ENCODE data around the gene MYLK4.

Gene MYLK4

DNA sequence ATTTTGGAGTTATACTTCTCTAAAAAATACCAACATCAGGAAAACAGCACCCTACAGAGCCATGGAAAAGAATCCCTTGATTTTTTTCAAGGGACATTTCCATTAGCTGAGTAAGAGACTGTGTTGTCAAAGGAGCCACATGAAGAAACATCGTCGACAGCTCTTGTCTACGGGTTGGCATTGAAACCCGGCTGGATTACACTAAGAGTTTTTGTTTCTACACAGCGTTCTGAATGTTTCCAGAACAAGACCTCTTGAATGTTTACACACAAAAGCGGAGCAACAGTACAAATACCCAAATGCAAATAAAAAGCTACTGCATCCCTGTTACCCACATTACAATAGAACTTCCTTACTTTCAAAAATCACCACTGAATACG, 2.4 kb upstream of the MYLK4 start:
- Histone ChIP-seq H3K27me3 (ENCODE audit: control insufficient read depth in 1 of 2, insufficient read depth in 2 of 2, low read length in 2 of 2) (no peaks in the 10 kb centered on the region), H3K9ac (ENCODE audit: low read length) (no peak overlapping the region), H3K9me3 (ENCODE audit: low read length) (no peaks in the 10 kb centered on the region), H3K36me3 (ENCODE audit: insufficient read depth, low read length) (no peaks in the 10 kb centered on the region), H3K4me3 (ENCODE audit: low read depth in 1 of 2, low read length in 2 of 2) (no peak overlapping the region), H3K4me1 (ENCODE audit: insufficient read depth, low read length) (peaks cover 4% of the 10 kb centered on the region), H3K27ac (ENCODE audit: low read depth, low read length) (no peak overlapping the region)

DNA sequence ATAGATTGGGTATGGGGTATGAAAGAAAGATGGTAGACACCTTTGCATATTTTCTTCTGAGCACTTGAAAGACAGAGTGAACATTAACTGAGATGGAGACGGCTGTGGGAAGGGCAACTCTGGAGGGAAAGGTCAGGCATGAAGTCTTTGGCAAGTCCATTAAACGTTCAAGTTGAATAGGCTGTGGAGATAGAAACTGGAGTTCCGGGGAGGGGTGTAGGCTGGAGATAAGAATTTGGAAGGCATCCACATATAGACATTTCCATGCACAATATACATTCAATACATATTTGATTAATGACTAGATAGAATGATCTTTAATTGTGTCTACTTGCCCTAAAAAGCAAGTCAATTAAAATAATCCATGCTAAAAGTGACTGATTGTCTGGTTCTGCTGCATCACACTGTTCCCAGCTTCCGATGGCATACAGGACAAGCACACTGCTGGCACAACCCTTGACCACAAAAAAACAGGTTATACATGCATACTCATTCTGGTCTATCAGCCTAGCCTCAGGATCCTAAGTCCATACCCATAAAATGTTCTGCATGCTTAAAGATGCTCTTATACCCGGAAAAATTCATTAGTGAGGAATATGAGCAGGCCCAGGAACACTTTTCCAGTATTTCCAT, 1.9 kb upstream of the MYLK4 start:
- peaks cover 4% of the 10 kb centered on the region for H3K4me1 ChIP-seq (ENCODE audit: insufficient read depth, low read length)
- H3K9me3 ChIP-seq (ENCODE audit: low read length): no peaks in the 10 kb centered on the region
- no peak overlapping the region for H3K27ac ChIP-seq (ENCODE audit: low read depth, low read length)
- no peaks in the 10 kb centered on the region for H3K36me3 ChIP-seq (ENCODE audit: insufficient read depth, low read length)
- H3K27me3 ChIP-seq (ENCODE audit: control insufficient read depth in 1 of 2, insufficient read depth in 2 of 2, low read length in 2 of 2): no peaks in the 10 kb centered on the region
- no peak overlapping the region for H3K9ac ChIP-seq (ENCODE audit: low read length)
- H3K4me3 ChIP-seq (ENCODE audit: low read depth in 1 of 2, low read length in 2 of 2): no peak overlapping the region

DNA sequence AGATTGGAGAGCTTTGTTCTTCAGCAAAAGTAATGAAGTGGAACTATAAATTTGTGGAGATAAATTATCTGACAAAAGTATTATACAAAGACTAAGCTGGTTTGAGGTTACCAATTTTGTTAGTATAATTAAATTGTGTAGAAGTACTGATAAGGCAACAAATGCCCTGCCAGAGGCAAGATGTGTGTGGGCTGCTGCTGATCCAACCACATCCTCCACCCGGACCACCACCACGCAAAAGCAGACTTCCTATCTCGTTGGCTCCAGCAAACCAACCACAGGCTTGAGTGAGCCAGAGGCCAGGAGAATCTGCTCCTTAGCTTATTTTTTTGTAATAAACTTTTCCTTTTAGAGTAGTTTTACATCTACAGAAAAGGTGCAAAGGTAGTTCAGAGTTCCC, 1.1 kb upstream of the MYLK4 start:
- H3K36me3 ChIP-seq (ENCODE audit: insufficient read depth, low read length): no peaks in the 10 kb centered on the region
- H3K4me3 ChIP-seq (ENCODE audit: low read depth in 1 of 2, low read length in 2 of 2): no peak overlapping the region
- no peaks in the 10 kb centered on the region for H3K9me3 ChIP-seq (ENCODE audit: low read length)
- no peak overlapping the region for H3K9ac ChIP-seq (ENCODE audit: low read length)
- H3K27ac ChIP-seq (ENCODE audit: low read depth, low read length): no peak overlapping the region
- no peaks in the 10 kb centered on the region for H3K27me3 ChIP-seq (ENCODE audit: control insufficient read depth in 1 of 2, insufficient read depth in 2 of 2, low read length in 2 of 2)
- peaks cover 4% of the 10 kb centered on the region for H3K4me1 ChIP-seq (ENCODE audit: insufficient read depth, low read length)

DNA sequence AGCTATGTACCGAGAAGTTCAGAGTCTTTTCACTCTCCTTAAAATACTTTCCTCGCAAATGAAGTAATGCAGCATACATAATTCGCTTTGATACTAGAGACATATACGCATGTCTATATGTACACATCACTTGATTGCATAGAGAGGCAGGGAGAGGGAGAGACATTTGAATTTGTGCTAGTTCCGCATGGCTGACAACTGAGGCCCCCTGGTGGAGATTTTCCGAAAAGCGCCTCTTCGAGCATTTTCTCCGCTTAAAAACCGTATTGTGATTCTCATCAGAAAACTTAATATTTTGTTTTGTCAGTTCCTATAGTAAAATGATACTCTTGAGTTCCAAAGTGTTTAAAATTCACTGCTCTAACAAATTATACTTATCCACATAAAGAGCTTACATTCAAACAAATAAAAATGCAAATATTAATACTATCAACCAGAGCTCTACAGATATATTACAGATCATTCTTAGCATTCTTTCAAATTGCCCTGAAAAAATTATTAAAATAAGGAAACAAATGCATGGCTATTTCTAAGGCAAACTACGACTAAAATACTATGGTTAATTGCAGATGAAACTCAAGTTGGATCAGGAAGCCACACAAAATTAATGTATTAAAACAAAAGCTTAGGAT, 637 bp downstream of the MYLK4 start:
- no peak overlapping the region for H3K9ac ChIP-seq (ENCODE audit: low read length)
- H3K27ac ChIP-seq (ENCODE audit: low read depth, low read length): no peak overlapping the region
- peaks cover 4% of the 10 kb centered on the region for H3K4me1 ChIP-seq (ENCODE audit: insufficient read depth, low read length)
- H3K9me3 ChIP-seq (ENCODE audit: low read length): no peaks in the 10 kb centered on the region
- H3K4me3 ChIP-seq (ENCODE audit: low read depth in 1 of 2, low read length in 2 of 2): peak overlapping the region in 1 of 2 donors; percentile 17
- H3K27me3 ChIP-seq (ENCODE audit: control insufficient read depth in 1 of 2, insufficient read depth in 2 of 2, low read length in 2 of 2): no peaks in the 10 kb centered on the region
- no peaks in the 10 kb centered on the region for H3K36me3 ChIP-seq (ENCODE audit: insufficient read depth, low read length)

DNA sequence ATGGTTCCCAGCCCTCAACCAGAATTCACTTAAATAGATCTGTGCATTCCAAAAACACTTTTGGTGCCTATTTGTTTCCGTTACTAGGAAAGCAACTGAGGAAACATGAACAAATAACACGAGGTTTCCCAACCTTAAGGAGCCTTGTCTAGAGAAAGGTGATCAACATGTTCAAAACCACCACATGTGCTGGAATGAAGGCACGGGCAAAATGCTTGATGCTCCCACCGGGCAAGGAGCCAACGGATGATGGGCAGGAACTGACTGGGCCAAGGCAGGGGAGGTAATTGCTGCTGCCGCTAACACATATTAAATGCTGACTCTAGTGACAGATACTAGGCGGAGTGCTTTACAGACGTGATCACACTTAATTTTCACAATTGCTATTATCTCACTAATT, 2.5 kb downstream of the MYLK4 start:
- no peak overlapping the region for H3K9ac ChIP-seq (ENCODE audit: low read length)
- no peaks in the 10 kb centered on the region for H3K9me3 ChIP-seq (ENCODE audit: low read length)
- H3K27ac ChIP-seq (ENCODE audit: low read depth, low read length): no peak overlapping the region
- H3K27me3 ChIP-seq (ENCODE audit: control insufficient read depth in 1 of 2, insufficient read depth in 2 of 2, low read length in 2 of 2): no peaks in the 10 kb centered on the region
- no peak overlapping the region for H3K4me3 ChIP-seq (ENCODE audit: low read depth in 1 of 2, low read length in 2 of 2)
- peaks cover 4% of the 10 kb centered on the region for H3K4me1 ChIP-seq (ENCODE audit: insufficient read depth, low read length)
- H3K36me3 ChIP-seq (ENCODE audit: insufficient read depth, low read length): no peaks in the 10 kb centered on the region

- no peaks in the 10 kb centered on the region for H3K9me3 ChIP-seq (ENCODE audit: low read length)
- H3K27me3 ChIP-seq (ENCODE audit: control insufficient read depth in 1 of 2, insufficient read depth in 2 of 2, low read length in 2 of 2): no peaks in the 10 kb centered on the region
- H3K36me3 ChIP-seq (ENCODE audit: insufficient read depth, low read length): no peaks in the 10 kb centered on the region
- no peak overlapping the region for H3K9ac ChIP-seq (ENCODE audit: low read length)
- no peak overlapping the region for H3K27ac ChIP-seq (ENCODE audit: low read depth, low read length)
- H3K4me1 ChIP-seq (ENCODE audit: insufficient read depth, low read length): peaks cover 4% of the 10 kb centered on the region
- H3K4me3 ChIP-seq (ENCODE audit: low read depth in 1 of 2, low read length in 2 of 2): no peak overlapping the region
These were observed 4.1 kb downstream of the MYLK4 start for GRCh38 chr6:2746557-2747061.

- Histone ChIP-seq H3K4me1 (ENCODE audit: insufficient read depth, low read length) (peaks cover 4% of the 10 kb centered on the region), H3K9ac (ENCODE audit: low read length) (no peak overlapping the region), H3K27ac (ENCODE audit: low read depth, low read length) (no peak overlapping the region), H3K4me3 (ENCODE audit: low read depth in 1 of 2, low read length in 2 of 2) (no peak overlapping the region), H3K36me3 (ENCODE audit: insufficient read depth, low read length) (no peaks in the 10 kb centered on the region), H3K9me3 (ENCODE audit: low read length) (no peaks in the 10 kb centered on the region), H3K27me3 (ENCODE audit: control insufficient read depth in 1 of 2, insufficient read depth in 2 of 2, low read length in 2 of 2) (no peaks in the 10 kb centered on the region)
These were observed 5.5 kb downstream of the MYLK4 start for GRCh38 chr6:2745246-2745645.

DNA sequence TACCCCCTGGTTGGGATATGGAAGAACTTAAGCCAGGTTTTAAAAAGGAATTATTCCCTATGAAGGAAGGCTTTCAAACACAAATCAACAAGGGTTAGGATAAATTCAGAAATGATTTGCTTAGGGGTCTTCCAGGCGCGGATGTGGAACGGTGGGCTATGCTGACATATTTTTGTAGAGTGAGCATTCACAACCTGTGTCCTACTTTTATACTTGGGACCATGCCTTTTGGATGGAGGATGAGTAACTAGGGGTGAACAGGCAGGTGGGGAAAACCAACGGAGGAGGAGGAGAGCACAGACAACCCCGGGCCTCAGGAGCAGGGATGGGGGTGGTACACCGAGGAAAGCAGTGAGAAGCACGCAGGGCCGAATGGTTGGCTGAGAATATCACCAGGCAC, 5.9 kb downstream of the MYLK4 start:
- Histone ChIP-seq H3K36me3 (ENCODE audit: insufficient read depth, low read length) (no peaks in the 10 kb centered on the region), H3K4me1 (ENCODE audit: insufficient read depth, low read length) (peaks cover 3% of the 10 kb centered on the region), H3K9me3 (ENCODE audit: low read length) (no peaks in the 10 kb centered on the region), H3K27ac (ENCODE audit: low read depth, low read length) (no peak overlapping the region), H3K27me3 (ENCODE audit: control insufficient read depth in 1 of 2, insufficient read depth in 2 of 2, low read length in 2 of 2) (no peaks in the 10 kb centered on the region), H3K9ac (ENCODE audit: low read length) (no peak overlapping the region), H3K4me3 (ENCODE audit: low read depth in 1 of 2, low read length in 2 of 2) (no peak overlapping the region)

- no peak overlapping the region for H3K27ac ChIP-seq (ENCODE audit: low read depth, low read length)
These were observed 6.4 kb downstream of the MYLK4 start for GRCh38 chr6:2744209-2744771.

DNA sequence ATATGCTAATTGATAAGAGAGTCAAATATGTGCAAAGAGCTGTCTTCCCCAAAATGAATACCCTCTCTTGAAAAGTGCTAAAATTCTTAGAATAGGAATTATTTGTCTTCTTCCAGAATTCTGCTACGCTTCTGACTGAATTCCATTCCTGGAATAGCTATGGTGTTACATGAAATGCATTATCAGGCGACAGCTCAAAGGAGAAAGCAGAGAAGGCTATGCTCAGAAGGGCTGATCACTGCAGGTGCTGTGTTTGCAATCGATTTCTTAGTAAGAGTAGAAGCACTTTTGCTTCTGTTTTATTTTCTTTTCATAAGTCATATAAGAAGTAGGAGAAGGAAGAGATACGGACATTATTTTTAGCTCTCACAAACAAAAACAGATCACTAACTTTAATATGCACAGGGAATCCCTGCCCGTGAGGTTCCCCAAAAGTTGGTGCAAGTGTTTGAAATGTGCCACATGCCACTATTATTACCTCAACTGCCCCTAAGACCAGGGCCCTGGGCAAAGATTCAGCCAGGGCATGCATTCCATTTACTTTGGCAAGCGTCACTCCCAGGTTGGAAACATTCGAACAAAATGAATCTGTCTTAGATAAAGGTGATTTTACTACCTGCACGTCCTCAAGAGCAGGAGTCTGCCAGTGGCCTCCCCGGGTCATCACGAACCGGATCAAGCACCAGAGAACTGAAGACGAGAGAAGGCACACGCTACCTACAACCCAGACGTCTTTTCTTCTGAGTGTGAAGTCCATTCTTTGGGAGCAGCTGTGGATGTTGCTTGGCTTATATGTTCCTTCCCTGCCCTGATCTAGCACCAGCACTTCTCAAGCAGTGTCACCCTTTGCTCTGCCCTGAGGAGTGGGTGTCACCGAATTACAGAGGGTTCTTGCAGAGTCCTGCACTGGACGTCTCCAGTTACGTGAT, 7.2 kb downstream of the MYLK4 start:
- H3K9ac ChIP-seq (ENCODE audit: low read length): no peak overlapping the region

More at GRCh38 chr6:2744209-2744771, 6.4 kb downstream of the MYLK4 start:
- Histone ChIP-seq H3K4me1 (ENCODE audit: insufficient read depth, low read length) (no peaks in the 10 kb centered on the region), H3K27me3 (ENCODE audit: control insufficient read depth in 1 of 2, insufficient read depth in 2 of 2, low read length in 2 of 2) (no peaks in the 10 kb centered on the region), H3K9me3 (ENCODE audit: low read length) (no peaks in the 10 kb centered on the region), H3K36me3 (ENCODE audit: insufficient read depth, low read length) (no peaks in the 10 kb centered on the region), H3K9ac (ENCODE audit: low read length) (no peak overlapping the region), H3K4me3 (ENCODE audit: low read depth in 1 of 2, low read length in 2 of 2) (no peak overlapping the region)

GRCh38 chr6:2741756-2742155, 9.0 kb downstream of the MYLK4 start:
- no peaks in the 10 kb centered on the region for H3K4me1 ChIP-seq (ENCODE audit: insufficient read depth, low read length)
- no peak overlapping the region for H3K9ac ChIP-seq (ENCODE audit: low read length)
- H3K9me3 ChIP-seq (ENCODE audit: low read length): no peaks in the 10 kb centered on the region
- no peaks in the 10 kb centered on the region for H3K36me3 ChIP-seq (ENCODE audit: insufficient read depth, low read length)
- no peak overlapping the region for H3K27ac ChIP-seq (ENCODE audit: low read depth, low read length)
- no peak overlapping the region for H3K4me3 ChIP-seq (ENCODE audit: low read depth in 1 of 2, low read length in 2 of 2)
- H3K27me3 ChIP-seq (ENCODE audit: control insufficient read depth in 1 of 2, insufficient read depth in 2 of 2, low read length in 2 of 2): no peaks in the 10 kb centered on the region

More for the DNA sequence above, 7.2 kb downstream of the MYLK4 start:
- Histone ChIP-seq H3K36me3 (ENCODE audit: insufficient read depth, low read length) (no peaks in the 10 kb centered on the region), H3K27me3 (ENCODE audit: control insufficient read depth in 1 of 2, insufficient read depth in 2 of 2, low read length in 2 of 2) (no peaks in the 10 kb centered on the region), H3K9me3 (ENCODE audit: low read length) (no peaks in the 10 kb centered on the region), H3K4me1 (ENCODE audit: insufficient read depth, low read length) (no peaks in the 10 kb centered on the region), H3K4me3 (ENCODE audit: low read depth in 1 of 2, low read length in 2 of 2) (no peak overlapping the region), H3K27ac (ENCODE audit: low read depth, low read length) (no peak overlapping the region)
